ENCODE results near the gene COX7A2. TPM values are rescaled to one million over a fixed set of nuclear protein-coding genes. Genes with fewer than 3 reads are reported as not detected.

Gene COX7A2
- total RNA-seq, 1 donor: 197 TPM

DNA sequence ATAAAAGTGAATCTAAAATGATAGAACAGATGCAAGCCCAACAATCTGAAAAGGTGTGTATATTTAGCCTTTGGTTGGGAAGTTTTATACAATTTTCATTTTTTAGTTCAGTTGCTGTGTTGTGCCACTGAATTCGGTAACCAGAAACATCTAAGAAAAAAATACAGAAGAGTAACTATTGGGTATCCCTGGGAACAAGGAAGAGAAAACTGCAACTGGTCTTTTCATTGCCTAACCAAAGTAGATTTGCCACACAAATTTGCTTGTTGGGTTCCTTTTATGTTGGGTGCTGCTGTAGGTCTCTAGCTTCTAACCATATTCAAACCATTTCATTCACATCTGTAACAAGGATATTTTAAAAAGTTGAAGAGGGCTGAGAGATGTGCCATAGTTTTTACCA, 43.8 kb upstream of the COX7A2 start:
- no peak overlapping the region for H3K4me3 ChIP-seq (ENCODE audit: low read depth, low read length)
- no peak for TF ChIP-seq CTCF (IDR thresholded peaks at IDR 0.05; ENCODE audit: insufficient read depth, low read length)
- no peak for DNase-seq (ENCODE audit: low read depth)

DNA sequence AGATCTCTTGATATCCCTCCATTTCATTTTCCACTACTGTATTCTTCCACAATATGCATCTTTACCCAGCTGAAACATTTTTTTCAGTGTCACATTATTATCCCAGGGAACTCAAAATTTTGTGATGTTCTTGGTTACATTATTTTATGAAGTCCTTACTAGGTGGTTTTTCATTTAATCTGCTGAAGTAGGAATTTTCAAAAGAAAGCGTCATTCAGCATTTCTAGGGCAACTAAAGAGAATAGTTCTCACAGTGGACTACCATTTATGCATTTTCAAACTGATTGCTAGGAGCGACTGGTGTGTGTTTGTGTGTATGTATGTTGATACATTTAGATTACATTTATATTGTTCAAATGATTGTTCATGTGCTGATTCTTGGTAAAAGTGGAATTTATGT, 43.4 kb upstream of the COX7A2 start:
- no peak for TF ChIP-seq CTCF (IDR thresholded peaks at IDR 0.05; ENCODE audit: insufficient read depth, low read length)
- no peak for DNase-seq (ENCODE audit: low read depth)

GRCh38 chr6:75285283-75285639, 41.7 kb upstream of the COX7A2 start:
- TF ChIP-seq CTCF (IDR thresholded peaks at IDR 0.05; ENCODE audit: insufficient read depth, low read length): no peak
- no peak for DNase-seq (ENCODE audit: low read depth)
- peak overlapping the region; percentile 83 for H3K4me3 ChIP-seq (ENCODE audit: low read depth, low read length)

More for the DNA sequence above, 43.4 kb upstream of the COX7A2 start:
- no peak overlapping the region for H3K4me3 ChIP-seq (ENCODE audit: low read depth, low read length)

- DNase-seq (ENCODE audit: low read depth): peak; percentile 99
- no peak for TF ChIP-seq CTCF (IDR thresholded peaks at IDR 0.05; ENCODE audit: insufficient read depth, low read length)
- peak within 1 kb of the TSS; percentile 88 for H3K4me3 ChIP-seq (ENCODE audit: low read depth, low read length)
These were observed 41.2 kb upstream of the COX7A2 start, which contains the start of gene TMEM30A for GRCh38 chr6:75284632-75285282. Gene TMEM30A, minus strand, starts transcription at chr6:75284792. Its CDS starts 154 bp downstream, at chr6:75284638.

DNA sequence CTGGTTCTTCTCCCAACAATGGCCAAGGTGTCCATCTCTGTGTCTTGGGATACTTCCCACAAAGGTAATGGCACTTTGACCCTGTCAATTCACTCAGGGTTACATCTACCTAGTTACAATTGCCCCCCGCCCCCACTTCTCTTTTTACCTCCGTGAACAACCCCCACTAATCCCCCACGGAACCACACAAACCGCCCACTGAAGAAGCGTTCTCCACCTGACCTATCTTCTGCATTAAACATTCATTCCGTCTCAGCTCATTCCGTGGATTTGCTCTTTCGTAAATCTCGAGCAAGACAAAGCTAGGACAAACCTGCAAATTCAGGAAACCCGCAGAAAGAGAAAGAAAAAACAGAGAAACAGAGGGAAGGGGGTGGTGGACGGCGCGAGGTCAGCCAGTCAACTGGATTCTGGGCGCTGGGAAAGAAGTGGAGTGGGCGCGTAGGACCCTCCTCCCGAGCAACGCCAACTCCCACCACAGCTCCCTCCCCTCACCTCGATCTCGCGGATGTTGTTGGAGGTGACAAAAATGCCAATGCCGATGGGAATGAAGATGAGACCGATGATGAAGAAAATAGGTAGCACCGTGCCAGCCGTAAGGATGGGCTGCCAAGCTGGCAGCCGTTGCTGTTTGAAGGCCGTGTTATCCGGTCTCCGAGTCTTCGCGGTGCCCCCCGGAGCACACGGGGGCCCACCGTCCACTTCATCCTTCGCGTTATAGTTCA, 40.5 kb upstream of the COX7A2 start:
- no peak for DNase-seq (ENCODE audit: low read depth)
- H3K4me3 ChIP-seq (ENCODE audit: low read depth, low read length): peak overlapping the region; percentile 88
- no peak for TF ChIP-seq CTCF (IDR thresholded peaks at IDR 0.05; ENCODE audit: insufficient read depth, low read length)

GRCh38 chr6:75282706-75283105, 39.1 kb upstream of the COX7A2 start:
- no peak for DNase-seq (ENCODE audit: low read depth)

More at GRCh38 chr6:75282706-75283105, 39.1 kb upstream of the COX7A2 start:
- peak overlapping the region; percentile 88 for H3K4me3 ChIP-seq (ENCODE audit: low read depth, low read length)
- TF ChIP-seq CTCF (IDR thresholded peaks at IDR 0.05; ENCODE audit: insufficient read depth, low read length): no peak

Data from fibroblast of the aortic adventitia (primary cell).